Liver (tissue), 9 donors: ENCODE measurements around the gene HCRTR1. TPM values are rescaled to one million over a fixed set of nuclear protein-coding genes. Genes with fewer than 3 reads are reported as not detected.

Experiments
- DNase-seq: peaks from one replicate; pipeline ENCODE4 v3.0.0-alpha.2; 2017; ENCODE audit warnings: low spot score
- H3K27ac ChIP-seq, 2 donors: one replicate each; pipeline ENCODE4 v1.7.0; 2013; ENCODE audit warnings: inconsistent platforms in 2 of 2, low read length in 2 of 2, control low read depth in 1 of 2, low read depth in 1 of 2, mild to moderate bottlenecking in 1 of 2
- H3K27me3 ChIP-seq, 4 donors: one replicate each; pipeline versions ENCODE4 v1.6.1 to v1.7.0; 2013; ENCODE audit warnings: low read length in 3 of 4, inconsistent platforms in 1 of 4, mild to moderate bottlenecking in 1 of 4, moderate library complexity in 1 of 4; ENCODE audit not compliant: control insufficient read depth in 4 of 4, insufficient read depth in 4 of 4
- H3K36me3 ChIP-seq, 4 donors: one replicate each; pipeline versions ENCODE4 v1.6.1 to v1.7.0; 2013; ENCODE audit warnings: low read length in 3 of 4, mild to moderate bottlenecking in 3 of 4, low read depth in 1 of 4, moderate library complexity in 1 of 4; ENCODE audit not compliant: control insufficient read depth in 4 of 4, insufficient read depth in 3 of 4
- H3K4me1 ChIP-seq, 4 donors: one replicate each; pipeline versions ENCODE4 v1.6.1 to v1.7.0; 2013; ENCODE audit warnings: low read length in 3 of 4, mild to moderate bottlenecking in 3 of 4, moderate library complexity in 1 of 4; ENCODE audit not compliant: control insufficient read depth in 4 of 4, insufficient read depth in 4 of 4
- H3K4me3 ChIP-seq, 3 donors: one replicate each; pipeline versions ENCODE4 v1.6.1 to v1.7.0; 2013; ENCODE audit warnings: low read length in 3 of 3, control low read depth in 1 of 3, low read depth in 1 of 3, mild to moderate bottlenecking in 1 of 3
- H3K9ac ChIP-seq, 2 donors: one replicate each; pipeline ENCODE4 v1.7.0; 2013; ENCODE audit warnings: low read length in 2 of 2, mild to moderate bottlenecking in 2 of 2, moderate library complexity in 2 of 2, control low read depth in 1 of 2, low read depth in 1 of 2
- H3K9me3 ChIP-seq, 4 donors: one replicate each; pipeline versions ENCODE4 v1.6.1 to v1.7.0; 2013; ENCODE audit warnings: low read length in 3 of 4; ENCODE audit not compliant: control insufficient read depth in 4 of 4
- EGR1 ChIP-seq, 2 donors: IDR thresholded peaks; 2 replicates each; pipeline ENCODE4 v1.6.1; 2016 to 2018; ENCODE audit warnings: antibody characterized with exemption in 2 of 2, low read depth in 2 of 2
- FOXA1 ChIP-seq: IDR thresholded peaks from 2 replicates; pipeline ENCODE4 v1.6.1; 2016; ENCODE audit warnings: antibody characterized with exemption
- FOXA2 ChIP-seq: IDR thresholded peaks from 2 replicates; pipeline ENCODE4 v1.6.1; 2016; ENCODE audit warnings: antibody characterized with exemption
- GABPA ChIP-seq, 2 donors: IDR thresholded peaks in 1 of 2; conservative IDR thresholded peaks in 1 of 2; 2 replicates each; pipeline ENCODE4 v1.6.1; 2016; ENCODE audit warnings: antibody characterized with exemption in 2 of 2, mild to moderate bottlenecking in 1 of 2, moderate library complexity in 1 of 2
- HNF4A ChIP-seq, 2 donors: conservative IDR thresholded peaks; 2 replicates each; pipeline ENCODE4 v1.6.1; 2016; ENCODE audit warnings: antibody characterized with exemption in 2 of 2, mild to moderate bottlenecking in 2 of 2
- HNF4G ChIP-seq: IDR thresholded peaks from 2 replicates; pipeline ENCODE4 v1.6.1; 2016; ENCODE audit warnings: antibody characterized with exemption
- JUND ChIP-seq, 2 donors: IDR thresholded peaks; 2 replicates each; pipeline ENCODE4 v1.6.1; 2016; ENCODE audit warnings: antibody characterized with exemption in 2 of 2
- NR2F2 ChIP-seq: IDR thresholded peaks from 2 replicates; pipeline ENCODE4 v1.6.1; 2016; ENCODE audit warnings: antibody characterized with exemption
- RAD21 ChIP-seq, 2 donors: IDR thresholded peaks; 2 replicates each; pipeline ENCODE4 v1.6.1; 2016; ENCODE audit warnings: antibody characterized with exemption in 2 of 2, mild to moderate bottlenecking in 2 of 2
- RXRA ChIP-seq, 2 donors: IDR thresholded peaks; 2 replicates each; pipeline ENCODE4 v1.6.1; 2017 to 2018; ENCODE audit warnings: antibody characterized with exemption in 2 of 2, mild to moderate bottlenecking in 1 of 2
- SP1 ChIP-seq: IDR thresholded peaks from 2 replicates; pipeline ENCODE4 v1.6.1; 2018; ENCODE audit warnings: antibody characterized with exemption, mild to moderate bottlenecking
- TAF1 ChIP-seq: conservative IDR thresholded peaks from 2 replicates; pipeline ENCODE4 v1.6.1; 2016; ENCODE audit warnings: antibody characterized with exemption, mild to moderate bottlenecking
- YY1 ChIP-seq: IDR thresholded peaks from 2 replicates; pipeline ENCODE4 v1.6.1; 2016; ENCODE audit warnings: antibody characterized with exemption, mild to moderate bottlenecking
- polyA plus RNA-seq, 2 donors: library from polyadenylated mRNA; stranded (reverse) in 1 of 2; unstranded in 1 of 2; fragments of 200-250 nt in 1 of 2; fragments of >200 nt in 1 of 2; fragmentation: Nextera tagmentation in 1 of 2; extraction: Ambion mirVana in 1 of 2; gene quantifications; one replicate each; pipeline versions ENCODE4 v1.2.1 to v1.2.3, GENCODE V29; 2013 to 2015
- total RNA-seq, 2 donors: library from RNA; depleted of rRNA; stranded (reverse); fragments of >200 nt; gene quantifications; one replicate each; pipeline ENCODE4 v1.2.3, GENCODE V29; 2014
- TF ChIP-seq, protein P1 (sequence below): IDR thresholded peaks from 2 replicates; pipeline ENCODE4 v1.6.1; 2016; ENCODE audit warnings: antibody characterized with exemption
- TF ChIP-seq, protein P2 (sequence below): IDR thresholded peaks from 2 replicates; pipeline ENCODE4 v1.6.1; 2016; ENCODE audit warnings: antibody characterized with exemption, mild to moderate bottlenecking
- TF ChIP-seq, protein P3 (sequence below): IDR thresholded peaks from 2 replicates; pipeline ENCODE4 v1.6.1; 2016; ENCODE audit warnings: antibody characterized with exemption
- TF ChIP-seq, protein P4 (sequence below): IDR thresholded peaks from 2 replicates; pipeline ENCODE4 v1.6.1; 2016; ENCODE audit warnings: antibody characterized with exemption
- TF ChIP-seq, protein P5 (sequence below): fragments of 150-350 bp; IDR thresholded peaks from 2 replicates; pipeline ENCODE4 v1.5.1; 2017; ENCODE audit warnings: improper control_type of control experiment, low read depth, low read length; ENCODE audit not compliant: missing input control
- donor health status: healthy.
- donor health status: healthy.
- donor health status: healthy.
- donor health status: healthy.
- donor health status: healthy.

Gene HCRTR1
- total and polyA plus RNA-seq, 4 donors: 0.06 TPM; not detected in 3

DNA sequence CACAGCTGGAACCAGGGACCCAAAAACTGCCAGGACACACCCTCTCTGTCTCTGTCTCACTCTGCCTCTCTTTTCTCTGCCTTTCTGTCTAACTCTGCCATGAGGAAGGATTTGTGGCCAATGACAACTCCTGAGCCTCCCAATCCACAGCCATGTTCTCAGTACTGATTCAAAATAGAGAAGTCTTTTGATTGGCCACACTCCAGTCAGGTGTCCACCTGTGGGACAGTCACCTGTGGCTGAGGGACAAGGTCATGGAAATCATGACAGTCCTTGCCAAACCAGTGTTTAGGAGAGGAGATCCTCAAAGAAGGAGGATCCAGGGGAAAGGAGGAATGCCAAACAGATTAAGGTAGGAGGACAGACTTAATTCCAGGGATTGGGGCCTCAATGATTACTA is 25.4 kb upstream of the HCRTR1 start:
- Histone ChIP-seq H3K4me3 (no peak overlapping the region), H3K9me3 (no peaks in the 10 kb centered on the region), H3K27me3 (no peaks in the 10 kb centered on the region), H3K27ac (no peak overlapping the region), H3K9ac (no peak overlapping the region), H3K4me1 (peaks cover 0 to 13% (median 9%) of the 10 kb centered on the region in 4 donors), H3K36me3 (no peaks in the 10 kb centered on the region)
- DNase-seq: no peak
- TF ChIP-seq, protein P1, sequence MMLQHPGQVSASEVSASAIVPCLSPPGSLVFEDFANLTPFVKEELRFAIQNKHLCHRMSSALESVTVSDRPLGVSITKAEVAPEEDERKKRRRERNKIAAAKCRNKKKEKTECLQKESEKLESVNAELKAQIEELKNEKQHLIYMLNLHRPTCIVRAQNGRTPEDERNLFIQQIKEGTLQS: no peak
- TF ChIP-seq YY1: no peak
- no peak for TF ChIP-seq TAF1
- TF ChIP-seq, protein P2, sequence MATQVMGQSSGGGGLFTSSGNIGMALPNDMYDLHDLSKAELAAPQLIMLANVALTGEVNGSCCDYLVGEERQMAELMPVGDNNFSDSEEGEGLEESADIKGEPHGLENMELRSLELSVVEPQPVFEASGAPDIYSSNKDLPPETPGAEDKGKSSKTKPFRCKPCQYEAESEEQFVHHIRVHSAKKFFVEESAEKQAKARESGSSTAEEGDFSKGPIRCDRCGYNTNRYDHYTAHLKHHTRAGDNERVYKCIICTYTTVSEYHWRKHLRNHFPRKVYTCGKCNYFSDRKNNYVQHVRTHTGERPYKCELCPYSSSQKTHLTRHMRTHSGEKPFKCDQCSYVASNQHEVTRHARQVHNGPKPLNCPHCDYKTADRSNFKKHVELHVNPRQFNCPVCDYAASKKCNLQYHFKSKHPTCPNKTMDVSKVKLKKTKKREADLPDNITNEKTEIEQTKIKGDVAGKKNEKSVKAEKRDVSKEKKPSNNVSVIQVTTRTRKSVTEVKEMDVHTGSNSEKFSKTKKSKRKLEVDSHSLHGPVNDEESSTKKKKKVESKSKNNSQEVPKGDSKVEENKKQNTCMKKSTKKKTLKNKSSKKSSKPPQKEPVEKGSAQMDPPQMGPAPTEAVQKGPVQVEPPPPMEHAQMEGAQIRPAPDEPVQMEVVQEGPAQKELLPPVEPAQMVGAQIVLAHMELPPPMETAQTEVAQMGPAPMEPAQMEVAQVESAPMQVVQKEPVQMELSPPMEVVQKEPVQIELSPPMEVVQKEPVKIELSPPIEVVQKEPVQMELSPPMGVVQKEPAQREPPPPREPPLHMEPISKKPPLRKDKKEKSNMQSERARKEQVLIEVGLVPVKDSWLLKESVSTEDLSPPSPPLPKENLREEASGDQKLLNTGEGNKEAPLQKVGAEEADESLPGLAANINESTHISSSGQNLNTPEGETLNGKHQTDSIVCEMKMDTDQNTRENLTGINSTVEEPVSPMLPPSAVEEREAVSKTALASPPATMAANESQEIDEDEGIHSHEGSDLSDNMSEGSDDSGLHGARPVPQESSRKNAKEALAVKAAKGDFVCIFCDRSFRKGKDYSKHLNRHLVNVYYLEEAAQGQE: no peak
- TF ChIP-seq HNF4A (conservative IDR thresholded peaks at IDR 0.05): no peak
- no peak for TF ChIP-seq GABPA (IDR thresholded peaks at IDR 0.05 in 1 of 2, conservative IDR thresholded peaks at IDR 0.05 in 1 of 2)
- no peak for TF ChIP-seq EGR1 (IDR thresholded peaks at IDR 0.05; ENCODE audit: low read depth in 2 of 2)
- no peak for TF ChIP-seq HNF4G
- TF ChIP-seq, protein P3, sequence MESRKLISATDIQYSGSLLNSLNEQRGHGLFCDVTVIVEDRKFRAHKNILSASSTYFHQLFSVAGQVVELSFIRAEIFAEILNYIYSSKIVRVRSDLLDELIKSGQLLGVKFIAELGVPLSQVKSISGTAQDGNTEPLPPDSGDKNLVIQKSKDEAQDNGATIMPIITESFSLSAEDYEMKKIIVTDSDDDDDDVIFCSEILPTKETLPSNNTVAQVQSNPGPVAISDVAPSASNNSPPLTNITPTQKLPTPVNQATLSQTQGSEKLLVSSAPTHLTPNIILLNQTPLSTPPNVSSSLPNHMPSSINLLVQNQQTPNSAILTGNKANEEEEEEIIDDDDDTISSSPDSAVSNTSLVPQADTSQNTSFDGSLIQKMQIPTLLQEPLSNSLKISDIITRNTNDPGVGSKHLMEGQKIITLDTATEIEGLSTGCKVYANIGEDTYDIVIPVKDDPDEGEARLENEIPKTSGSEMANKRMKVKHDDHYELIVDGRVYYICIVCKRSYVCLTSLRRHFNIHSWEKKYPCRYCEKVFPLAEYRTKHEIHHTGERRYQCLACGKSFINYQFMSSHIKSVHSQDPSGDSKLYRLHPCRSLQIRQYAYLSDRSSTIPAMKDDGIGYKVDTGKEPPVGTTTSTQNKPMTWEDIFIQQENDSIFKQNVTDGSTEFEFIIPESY: no peak
- TF ChIP-seq FOXA2: no peak
- no peak for TF ChIP-seq NR2F2
- TF ChIP-seq RXRA (IDR thresholded peaks at IDR 0.05): no peak
- no peak for TF ChIP-seq SP1
- TF ChIP-seq, protein P4, sequence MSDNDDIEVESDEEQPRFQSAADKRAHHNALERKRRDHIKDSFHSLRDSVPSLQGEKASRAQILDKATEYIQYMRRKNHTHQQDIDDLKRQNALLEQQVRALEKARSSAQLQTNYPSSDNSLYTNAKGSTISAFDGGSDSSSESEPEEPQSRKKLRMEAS: no peak
- no peak for TF ChIP-seq FOXA1
- TF ChIP-seq, protein P5, sequence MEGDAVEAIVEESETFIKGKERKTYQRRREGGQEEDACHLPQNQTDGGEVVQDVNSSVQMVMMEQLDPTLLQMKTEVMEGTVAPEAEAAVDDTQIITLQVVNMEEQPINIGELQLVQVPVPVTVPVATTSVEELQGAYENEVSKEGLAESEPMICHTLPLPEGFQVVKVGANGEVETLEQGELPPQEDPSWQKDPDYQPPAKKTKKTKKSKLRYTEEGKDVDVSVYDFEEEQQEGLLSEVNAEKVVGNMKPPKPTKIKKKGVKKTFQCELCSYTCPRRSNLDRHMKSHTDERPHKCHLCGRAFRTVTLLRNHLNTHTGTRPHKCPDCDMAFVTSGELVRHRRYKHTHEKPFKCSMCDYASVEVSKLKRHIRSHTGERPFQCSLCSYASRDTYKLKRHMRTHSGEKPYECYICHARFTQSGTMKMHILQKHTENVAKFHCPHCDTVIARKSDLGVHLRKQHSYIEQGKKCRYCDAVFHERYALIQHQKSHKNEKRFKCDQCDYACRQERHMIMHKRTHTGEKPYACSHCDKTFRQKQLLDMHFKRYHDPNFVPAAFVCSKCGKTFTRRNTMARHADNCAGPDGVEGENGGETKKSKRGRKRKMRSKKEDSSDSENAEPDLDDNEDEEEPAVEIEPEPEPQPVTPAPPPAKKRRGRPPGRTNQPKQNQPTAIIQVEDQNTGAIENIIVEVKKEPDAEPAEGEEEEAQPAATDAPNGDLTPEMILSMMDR: no peak
- no peak for TF ChIP-seq JUND (IDR thresholded peaks at IDR 0.05)
- TF ChIP-seq RAD21 (IDR thresholded peaks at IDR 0.05): no peak
